GM18502 (cell line): Measurements from ENCODE around the gene YPEL1.
"Not testable (repeated sequence)": the region's sequence is repeated elsewhere in the genome, so short reads cannot be mapped to it uniquely, and the experiment has no call there.

ENCODE experiments used
- ATAC-seq: cut with Tn5 transposase; IDR thresholded peaks from one replicate; pipeline ENCODE4 v1.9.1; 2021; ENCODE audit warnings: mild to moderate bottlenecking; ENCODE audit not compliant: unreplicated experiment, poor library complexity

YPEL1 gene

GRCh38 chr22:21686634-21687393 is 48.8 kb downstream of the YPEL1 start:
- ATAC-seq = no peak

- ATAC-seq = no peak
Observed at GRCh38 chr22:21686193-21686608, 49.4 kb downstream of the YPEL1 start.

- no peak for ATAC-seq
Observed at GRCh38 chr22:21685164-21685513, 50.5 kb downstream of the YPEL1 start.

- no peak for ATAC-seq
Observed at GRCh38 chr22:21684492-21685163, 51.0 kb downstream of the YPEL1 start.

- no peak for ATAC-seq
Observed at GRCh38 chr22:21683401-21683811, 52.2 kb downstream of the YPEL1 start.

- no peak for ATAC-seq
Observed at GRCh38 chr22:21682385-21683175, 53.0 kb downstream of the YPEL1 start.

GRCh38 chr22:21681566-21682370 is 53.8 kb downstream of the YPEL1 start:
- ATAC-seq = no peak

- no peak for ATAC-seq
Observed at GRCh38 chr22:21680830-21681565, 54.6 kb downstream of the YPEL1 start.

GRCh38 chr22:21679383-21679782 is 56.2 kb downstream of the YPEL1 start:
- ATAC-seq = no peak

- ATAC-seq = not testable (repeated sequence)
Observed at GRCh38 chr22:21678842-21679241, 56.8 kb downstream of the YPEL1 start.

- no peak for ATAC-seq
Observed at GRCh38 chr22:21677606-21678443, 57.8 kb downstream of the YPEL1 start.

- ATAC-seq = no peak
Observed at GRCh38 chr22:21674638-21675245, 60.9 kb downstream of the YPEL1 start.

- no peak for ATAC-seq
Observed at GRCh38 chr22:21673534-21674321, 61.9 kb downstream of the YPEL1 start.

GRCh38 chr22:21672107-21672629 is 63.4 kb downstream of the YPEL1 start:
- ATAC-seq = no peak

GRCh38 chr22:21669026-21669425 is 66.6 kb downstream of the YPEL1 start:
- ATAC-seq = no peak

GRCh38 chr22:21666786-21667185 is 68.8 kb downstream of the YPEL1 start:
- no peak for ATAC-seq

GRCh38 chr22:21665047-21665851 is 70.3 kb downstream of the YPEL1 start:
- ATAC-seq = no peak
